GM18867 (cell line): ENCODE results near the gene BOK.

ENCODE experiments used
- ATAC-seq: cut with Tn5 transposase; IDR thresholded peaks from one replicate; pipeline ENCODE4 v1.9.1; 2021; ENCODE audit warnings: mild to moderate bottlenecking, moderate library complexity; ENCODE audit not compliant: unreplicated experiment

Gene BOK

DNA sequence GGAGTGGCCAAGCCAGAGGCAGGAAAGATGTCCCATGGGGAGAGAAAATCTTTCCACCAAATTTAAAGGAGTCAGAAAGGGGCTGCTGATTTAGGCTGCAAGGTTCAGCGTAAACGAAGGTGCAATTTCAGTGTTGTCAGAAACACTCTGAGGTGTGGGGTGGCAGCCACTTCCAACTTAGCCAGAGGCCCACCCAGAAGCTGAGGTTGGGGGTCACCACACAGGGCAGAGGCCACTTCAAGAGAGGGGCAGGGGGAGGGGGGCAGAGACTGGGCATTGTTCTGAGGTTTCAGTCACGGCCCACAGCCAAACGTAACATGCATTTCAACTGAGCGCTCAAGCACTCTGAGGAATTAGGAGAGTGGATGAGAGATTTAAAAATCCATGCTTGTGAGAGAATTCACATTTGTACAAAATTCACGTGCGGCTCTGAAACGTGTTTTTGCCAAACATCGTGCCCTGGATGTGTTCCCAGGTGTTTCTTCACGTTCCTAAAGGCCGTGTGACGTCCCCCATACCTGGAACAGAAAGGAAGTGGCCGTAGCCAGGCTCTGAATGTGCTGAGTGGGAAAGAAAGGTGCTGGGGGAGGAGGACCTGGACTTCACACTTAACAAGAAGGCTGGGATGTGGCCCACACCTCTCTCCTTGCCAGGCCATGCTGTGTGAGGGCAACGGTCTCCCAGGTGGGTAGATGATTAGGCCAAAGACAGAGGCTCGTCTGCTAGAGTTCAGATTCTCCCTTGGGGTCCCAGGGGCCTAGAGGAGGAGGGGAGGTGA lies 19.5 kb upstream of the BOK start:
- no peak for ATAC-seq

DNA sequence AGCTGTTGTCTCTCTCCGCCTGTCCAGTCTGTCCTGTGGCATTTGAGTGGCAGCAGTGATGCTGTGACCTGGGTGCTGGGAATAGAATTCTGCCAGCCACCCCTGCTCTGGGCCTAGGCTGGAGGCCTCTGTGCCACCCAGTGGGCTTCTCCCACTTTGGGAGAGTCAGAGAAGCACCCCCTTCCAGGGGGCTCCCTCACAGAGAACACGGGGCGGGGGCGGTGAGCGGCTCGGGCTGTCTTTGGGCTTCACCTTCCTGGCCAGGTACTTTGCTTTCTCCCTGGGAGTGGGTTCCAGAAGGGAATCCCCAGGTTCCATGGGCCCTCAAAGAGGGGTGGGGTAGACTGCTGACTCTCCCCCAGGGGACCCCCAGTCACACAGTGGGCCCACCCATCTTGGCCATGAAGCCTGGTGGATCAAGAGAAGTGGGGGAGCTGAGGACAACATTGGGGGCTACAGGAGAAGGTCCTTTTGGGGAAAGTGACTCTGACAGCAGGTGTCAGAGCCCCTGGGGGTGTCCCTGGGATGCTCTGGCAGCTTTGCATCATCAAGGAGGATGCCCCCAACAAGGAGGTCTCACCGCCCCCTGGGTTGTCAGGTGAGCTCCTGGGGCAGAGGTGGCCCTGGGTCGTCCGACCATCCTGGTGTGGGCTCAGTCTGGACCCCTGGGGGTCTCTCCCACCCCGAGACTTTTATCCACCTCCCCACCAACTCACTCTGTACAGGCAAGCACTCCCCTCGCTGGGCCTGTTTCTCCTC lies 18.8 kb upstream of the BOK start:
- no peak for ATAC-seq

DNA sequence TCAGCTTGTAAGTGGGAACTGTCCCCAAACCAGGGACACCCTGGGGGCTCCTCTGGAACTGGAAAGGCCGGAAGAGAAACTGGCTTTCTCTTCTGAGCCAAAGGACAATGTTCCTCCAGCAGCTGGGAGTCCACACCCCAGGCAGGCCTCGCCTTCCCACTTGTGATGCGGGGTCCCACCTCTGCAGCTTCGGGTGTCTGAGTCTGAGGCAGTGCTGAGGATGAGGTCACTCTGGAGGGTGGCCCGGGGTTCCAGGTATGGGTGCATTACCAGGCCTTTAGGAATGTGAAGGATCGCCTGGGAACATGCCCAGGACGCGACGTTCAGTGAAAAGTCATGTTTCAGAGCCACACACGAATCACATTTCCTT lies 18.2 kb upstream of the BOK start:
- ATAC-seq: no peak

DNA sequence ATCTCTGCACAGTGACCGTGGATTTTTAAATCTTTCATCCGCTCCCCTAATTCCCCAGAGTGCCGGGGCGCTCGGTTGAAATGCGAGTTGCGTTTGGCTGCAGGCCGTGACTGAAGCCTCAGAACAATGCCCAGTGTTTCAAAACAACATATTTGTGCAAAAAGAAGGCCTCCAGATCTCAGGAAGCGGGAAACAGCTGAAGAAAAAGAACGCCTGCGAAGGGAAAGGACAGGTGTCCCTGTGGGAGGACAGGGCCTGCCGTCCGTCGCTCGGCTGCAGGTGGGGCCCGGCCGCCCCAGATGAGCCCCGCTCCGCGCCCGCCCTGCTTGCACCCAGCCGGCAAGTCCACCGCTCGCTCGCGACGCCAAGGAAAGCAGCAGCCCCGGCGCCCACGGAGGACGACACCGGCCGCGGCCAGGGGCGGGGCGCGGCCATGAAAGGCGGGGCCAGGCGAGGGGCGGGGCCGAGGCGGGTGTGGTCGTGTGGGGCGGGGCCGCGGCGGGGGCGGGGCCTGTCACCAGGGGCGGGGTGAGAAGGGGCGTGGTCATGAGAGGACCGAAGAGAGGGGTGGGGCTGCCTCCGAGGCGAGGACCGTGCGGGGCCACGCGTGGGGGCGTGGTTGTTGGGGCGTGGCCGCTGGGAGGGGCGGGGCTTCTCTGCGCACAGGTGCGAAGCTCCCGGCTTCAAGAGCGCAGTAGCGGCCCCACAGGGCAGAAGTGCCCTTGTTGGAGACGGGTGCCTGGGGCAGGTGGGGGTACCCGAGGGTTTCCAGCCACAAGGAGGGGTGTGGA lies 17.6 kb upstream of the BOK start:
- ATAC-seq: no peak

DNA sequence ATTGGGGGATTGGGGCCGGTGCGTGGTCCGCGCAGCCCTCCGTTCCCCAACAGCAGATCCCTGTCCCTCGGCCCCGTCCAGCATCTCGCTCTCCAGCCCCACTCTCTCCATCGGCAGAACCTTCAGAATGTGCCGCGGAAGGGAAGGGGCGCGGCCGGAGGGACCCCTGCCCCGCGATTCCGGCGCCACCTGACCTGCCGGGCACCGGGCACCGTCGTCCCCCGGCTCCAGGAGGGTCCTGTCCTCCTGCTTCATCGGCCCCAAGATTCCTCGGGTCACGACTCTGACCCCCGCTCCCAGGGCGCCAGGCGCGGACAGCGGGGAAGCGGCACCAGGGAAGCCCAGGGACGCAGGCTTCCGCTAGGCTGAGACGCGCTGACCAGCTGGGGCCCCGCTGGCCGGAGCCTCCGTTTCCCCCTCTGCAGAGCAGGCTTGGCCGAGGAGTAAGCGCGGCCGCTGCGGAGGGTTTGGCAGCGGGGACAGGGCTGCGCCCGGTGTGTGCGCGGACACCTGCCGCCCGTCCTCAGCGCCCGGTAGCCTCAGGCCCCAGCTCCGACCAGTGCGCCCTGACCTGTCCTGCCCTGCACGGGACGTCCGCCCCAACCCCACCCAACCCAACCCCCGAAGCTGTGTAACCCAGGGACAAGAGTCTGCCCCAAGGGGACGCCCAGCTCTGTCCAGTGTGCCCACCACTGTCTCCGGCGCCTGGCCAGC lies 16.8 kb upstream of the BOK start:
- no peak for ATAC-seq

DNA sequence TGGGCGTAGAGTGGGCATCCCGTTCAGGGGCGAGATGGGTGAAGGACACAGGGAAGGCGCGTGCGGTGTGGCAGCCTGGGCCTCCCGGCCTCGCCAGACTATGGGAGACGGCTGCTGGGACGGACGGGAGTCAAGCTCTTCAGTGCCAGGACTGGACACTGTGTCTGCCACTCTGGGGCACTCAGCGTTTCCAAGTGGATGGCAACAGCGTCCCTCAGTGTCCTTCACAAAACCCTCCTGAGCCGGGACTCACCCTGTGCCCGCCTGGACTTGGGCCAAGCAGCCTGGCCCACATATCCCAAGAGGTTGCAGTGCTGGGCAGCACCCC lies 16.3 kb upstream of the BOK start:
- no peak for ATAC-seq

DNA sequence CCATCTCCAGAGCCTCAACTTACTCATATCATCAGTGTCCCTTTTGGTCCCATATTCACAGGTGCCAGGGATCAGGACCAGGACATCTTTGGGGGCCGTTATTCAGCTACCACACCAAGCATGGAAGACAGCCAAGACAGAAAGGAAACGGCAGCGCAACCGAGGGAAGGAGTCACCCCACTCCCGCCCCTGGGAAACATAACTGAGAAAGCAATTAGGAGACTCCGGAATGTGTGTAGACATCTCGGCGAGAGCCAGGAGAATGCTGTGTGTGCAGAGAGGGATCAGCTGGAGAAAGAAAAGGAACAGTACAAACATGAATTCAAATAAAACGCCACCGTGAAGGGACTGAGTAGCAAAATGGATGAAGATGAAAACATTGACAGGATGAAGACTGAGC lies 13.4 kb upstream of the BOK start:
- no peak for ATAC-seq

DNA sequence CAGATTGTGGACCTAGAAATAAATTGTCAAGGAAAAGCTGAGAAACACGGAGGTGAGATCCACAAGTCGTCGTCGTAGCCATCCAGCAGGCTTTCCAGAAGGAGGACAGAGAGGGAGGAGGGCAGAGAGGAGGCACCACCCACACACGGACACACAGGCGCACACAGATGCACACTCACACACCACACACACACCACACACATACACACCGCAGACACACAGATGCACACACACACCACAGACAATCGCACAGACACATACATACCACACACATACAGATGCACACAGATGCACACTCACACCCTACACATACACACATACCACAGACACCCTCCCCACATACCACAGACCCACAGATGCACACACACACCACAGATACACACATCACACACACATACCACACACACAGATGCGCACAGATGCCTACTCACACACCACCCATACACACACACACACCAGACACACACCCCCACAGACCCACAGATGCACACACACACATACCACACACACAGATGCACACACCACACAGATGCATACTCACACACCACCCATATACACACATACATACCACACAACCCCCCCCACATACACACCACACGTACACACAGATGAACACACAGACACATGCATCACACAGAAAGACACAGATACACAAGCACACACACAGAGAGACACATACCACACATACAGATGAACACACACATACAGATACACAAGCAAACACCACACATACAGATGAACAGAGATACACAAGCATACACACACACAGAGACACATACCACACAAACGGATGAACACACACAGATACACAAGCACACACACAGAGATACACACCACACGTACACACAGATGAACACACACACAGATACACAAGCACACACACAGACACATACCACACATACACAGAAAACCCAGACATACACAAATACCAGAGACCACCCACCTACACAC lies 12.7 kb upstream of the BOK start:
- ATAC-seq: no peak

DNA sequence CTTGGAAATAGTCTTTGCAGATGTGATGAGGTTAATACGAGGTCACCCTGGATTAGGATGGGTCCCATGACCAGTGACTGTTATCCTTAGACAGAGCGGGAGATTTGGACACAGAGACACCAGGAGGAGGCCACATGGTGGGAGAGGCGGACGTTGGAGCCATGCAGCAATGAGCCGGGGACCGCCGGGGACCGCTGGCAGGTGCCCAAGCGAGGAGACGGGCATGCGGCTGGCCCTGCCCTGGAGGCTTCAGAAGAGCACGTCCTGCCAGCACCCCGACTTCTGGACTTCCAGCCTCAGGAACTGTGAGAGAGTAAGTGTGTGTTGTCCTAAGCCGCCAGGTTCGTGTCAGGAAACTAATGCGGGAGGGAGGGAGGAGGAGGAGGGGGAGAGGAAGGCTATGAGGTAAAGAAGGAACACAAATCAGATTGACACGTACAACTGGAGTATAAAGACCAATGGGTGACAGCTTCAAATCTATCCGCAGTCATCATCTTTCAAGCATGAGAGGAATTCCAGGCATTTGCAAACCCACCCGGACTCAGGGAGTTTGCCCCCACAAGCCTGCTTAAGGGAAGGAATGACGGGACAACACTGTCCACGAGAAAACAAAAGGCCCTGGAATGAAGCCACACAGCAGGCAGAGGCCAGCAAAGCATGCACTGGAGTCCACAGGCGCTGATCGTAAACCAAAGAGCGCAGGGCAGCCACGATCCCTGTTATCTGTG lies 11.6 kb upstream of the BOK start:
- no peak for ATAC-seq

DNA sequence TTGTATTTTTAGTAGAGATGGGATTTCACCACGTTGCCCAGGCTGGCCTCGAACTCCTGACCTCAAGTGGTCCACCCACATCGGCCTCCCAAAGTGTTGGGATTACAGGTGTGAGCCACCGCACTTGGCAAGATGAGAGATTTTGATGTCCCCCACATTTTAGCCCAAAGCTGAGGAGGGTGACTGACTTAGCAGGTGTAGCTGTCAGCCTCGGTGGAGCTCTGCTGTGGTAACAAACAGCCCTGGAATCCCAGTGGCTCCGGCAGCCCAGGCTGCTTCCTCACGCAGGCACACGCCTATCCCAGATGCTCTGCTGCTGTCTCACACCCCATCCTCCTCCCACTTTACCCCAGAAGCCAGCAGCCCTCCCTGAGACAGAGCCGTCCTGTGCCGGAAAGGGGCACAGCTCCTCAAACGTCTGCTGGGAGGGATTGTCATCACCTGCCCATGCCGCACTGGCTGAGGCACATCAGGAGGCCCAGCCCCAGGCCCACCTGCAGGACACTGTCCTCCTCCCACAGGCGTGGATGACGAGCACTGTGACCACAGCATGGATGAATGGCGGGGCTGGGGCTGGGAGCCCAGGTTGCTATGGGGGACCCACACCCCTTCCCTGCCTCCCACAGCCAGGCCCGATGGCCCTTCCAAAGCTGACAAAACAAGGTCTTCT lies 10.6 kb upstream of the BOK start:
- ATAC-seq: no peak

DNA sequence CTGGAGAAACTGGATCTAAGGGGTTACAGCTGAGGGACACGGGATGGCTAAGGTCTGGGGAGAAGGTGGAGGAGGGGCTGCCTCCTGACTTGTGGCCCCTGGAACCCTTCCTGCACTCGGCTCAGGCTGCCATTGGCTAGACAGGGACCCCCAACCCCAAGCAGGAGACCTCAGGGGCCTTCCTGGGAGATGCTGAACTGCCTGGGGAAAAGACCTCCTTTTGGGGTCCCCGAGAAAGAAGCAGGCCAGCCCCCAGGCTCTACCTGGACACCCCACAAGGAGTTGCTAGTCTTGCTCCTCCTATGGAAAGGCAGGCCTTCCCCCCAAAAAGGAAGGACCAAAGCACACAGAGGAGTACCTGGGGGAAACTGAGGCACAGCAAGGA lies 10.1 kb upstream of the BOK start:
- ATAC-seq: no peak

DNA sequence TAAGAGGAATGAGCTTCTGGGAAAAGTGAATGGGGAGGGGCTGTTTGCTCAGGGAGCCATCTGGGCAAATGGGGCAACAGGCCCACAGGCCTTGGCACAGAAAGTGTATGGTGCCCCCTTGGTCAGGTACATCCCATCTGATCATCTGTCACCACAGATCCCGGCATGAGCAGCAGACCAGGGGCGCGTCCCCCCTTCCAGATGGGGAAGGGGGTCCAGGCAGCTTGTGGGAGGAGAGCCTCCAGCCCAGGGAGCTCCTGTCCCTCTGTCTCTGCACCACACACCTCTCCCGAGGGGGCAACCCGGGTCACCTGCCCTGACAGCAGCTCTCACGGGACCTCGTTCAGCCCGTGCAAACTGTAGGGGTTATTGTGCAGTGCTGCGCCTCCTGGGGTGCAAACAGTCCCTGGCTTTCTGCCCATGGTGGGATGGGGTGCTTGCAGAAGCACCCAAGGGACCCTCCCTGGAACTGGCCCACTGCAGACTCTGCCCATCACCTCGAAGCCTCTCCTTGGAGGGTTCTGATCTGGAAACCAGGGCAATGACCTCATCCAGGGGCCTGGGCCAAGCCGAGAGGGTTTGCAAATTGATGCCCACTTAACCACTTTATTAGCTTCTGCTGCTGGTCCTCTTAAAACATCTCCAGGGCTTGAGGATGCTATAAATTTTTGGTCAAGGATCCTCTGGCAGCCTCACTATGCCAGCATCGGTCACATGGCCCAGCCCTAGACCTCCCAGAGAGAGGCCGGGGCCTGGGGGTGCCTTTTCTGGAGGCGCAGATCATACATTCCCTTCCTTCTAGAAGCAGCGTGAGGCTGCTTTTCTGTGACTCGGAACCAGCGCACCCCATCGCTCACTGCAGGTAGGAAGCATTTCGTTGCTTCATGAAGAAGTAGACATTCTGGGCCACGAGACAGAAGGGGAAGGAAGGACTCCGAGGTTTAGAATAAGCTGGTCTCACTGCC lies 7.6 kb upstream of the BOK start:
- ATAC-seq: no peak

DNA sequence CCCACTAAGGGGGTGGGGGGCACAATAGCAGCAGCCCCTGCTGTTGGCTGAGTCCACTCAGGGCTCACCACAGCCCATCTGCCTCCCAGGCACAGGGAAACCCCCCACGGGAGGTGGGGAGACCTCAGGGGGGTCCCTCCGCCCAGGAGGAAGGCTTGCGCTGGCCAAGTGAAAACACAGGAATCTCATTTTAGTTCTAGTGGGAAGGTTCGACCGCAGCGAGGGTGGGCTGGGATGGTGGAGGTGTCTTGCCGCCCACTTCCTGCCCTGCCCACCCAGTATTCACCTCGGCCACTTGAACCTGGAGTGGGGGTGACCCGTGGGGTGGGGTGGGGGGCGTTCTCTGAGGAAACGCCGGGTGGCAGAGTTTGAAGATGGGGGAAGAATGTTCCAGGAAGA lies 6.9 kb upstream of the BOK start:
- no peak for ATAC-seq

DNA sequence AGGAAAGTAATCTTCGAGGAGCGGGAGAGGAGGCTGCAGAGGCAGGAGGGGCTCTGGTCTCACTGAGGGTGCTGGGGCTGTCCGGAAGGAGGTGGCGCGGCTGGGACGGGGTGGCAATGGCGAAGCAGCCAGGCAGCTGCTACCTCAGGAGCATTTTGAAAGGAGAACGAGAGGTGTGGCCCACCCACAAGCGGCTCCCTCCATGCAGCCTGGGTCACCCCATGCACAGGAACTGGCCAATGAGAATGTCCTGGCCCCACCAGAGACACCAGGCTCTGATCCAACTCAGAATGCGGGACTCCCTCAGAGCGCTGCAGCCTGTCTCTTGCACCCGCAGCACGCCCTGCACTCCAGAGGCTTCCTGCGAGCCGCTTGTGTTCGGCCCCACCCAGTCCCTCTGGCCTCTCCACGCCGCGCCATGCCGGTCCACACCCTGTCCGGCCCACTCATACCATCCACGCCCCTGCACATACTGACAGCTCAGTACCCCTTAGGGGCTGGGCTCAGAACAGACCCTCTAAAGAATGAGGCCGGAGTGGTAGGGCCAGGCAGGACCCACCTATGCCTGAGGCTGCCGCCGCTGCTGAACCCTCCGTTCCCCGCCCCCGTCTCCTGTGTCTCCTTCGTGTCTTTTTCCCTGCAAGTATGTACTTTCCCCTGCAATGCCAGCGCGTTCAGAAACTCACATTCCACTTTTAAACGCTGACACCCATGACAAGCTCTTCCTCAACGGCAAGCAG lies 6.4 kb upstream of the BOK start:
- no peak for ATAC-seq

DNA sequence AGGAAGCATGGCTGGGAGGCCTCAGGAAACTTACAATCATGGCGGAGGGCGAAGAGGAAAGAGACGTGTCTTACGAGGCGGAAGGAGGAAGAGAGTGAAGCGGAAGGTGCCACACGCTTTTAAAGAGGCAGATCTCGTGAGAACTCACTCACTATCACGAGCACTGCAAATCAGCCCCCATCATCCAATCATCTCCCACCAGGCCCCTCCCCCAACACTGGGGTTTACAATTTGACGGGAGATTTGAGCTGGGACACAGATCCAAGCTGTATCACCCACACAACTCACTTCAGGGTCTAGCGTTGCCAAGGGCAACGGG lies 5.1 kb upstream of the BOK start:
- no peak for ATAC-seq

DNA sequence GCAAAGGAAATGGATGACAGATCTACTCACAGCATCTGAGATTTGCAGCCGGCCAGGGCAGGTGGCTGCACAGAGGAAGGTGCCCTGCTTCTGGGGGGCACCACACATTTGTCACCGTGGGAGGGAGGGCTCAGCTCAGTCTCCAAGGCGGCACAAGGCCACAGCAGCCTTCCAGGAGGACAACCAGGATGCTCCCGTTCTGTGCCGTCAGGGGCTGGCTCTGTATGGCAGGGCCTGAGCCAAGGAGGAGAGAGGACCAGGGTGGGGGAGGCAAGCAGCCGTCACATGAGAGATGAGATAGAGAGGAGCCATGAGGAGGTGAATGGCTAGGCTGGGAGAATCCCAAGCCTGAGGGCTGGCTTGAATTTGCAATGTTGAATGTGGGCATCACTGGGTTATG lies 4.6 kb upstream of the BOK start:
- no peak for ATAC-seq

DNA sequence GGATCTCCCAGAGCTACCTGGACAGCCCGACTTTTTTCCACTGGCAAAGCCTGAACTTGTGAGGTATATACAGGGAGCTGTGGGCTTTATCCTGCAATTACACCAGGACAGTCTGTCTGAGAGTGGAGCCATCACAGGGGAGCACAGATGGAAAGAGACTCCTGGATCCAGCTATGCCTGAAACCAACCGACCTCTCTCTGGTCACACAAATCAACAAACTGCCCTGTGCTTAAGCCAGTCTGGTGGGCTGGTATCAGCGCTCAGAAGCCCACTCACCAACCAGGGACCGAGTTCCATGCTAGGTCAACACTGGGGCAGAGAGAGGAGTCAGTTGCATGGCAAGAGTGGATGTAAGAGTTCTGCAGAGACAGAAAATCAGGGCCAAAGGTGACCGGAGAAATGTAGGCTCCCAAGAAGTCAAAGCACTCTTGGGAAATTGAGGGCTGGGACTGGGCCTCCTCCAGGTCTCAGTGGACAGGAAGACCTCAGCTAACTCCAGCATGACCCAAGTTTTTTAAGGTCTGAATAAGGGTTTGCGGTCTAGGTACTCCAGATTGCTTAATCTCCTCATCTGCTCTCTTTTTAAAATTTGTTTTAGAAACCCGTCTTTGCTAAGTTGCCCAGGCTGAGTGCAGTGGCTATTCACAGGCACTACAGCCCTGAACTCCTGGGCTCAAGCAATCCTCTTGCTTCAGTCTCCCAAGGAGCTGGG lies 3.8 kb upstream of the BOK start:
- no peak for ATAC-seq
